Gastroesophageal sphincter (tissue), 3 donors: ENCODE measurements around the gene LGALS13.

Source experiments
- POLR2AphosphoS5 ChIP-seq: sonication (generic); formaldehyde crosslinking; IDR thresholded peaks from one replicate; pipeline ENCODE4 v1.6.1; 2017; ENCODE audit warnings: antibody characterized with exemption
- TF ChIP-seq, protein P1 (sequence below), 4 experiments: fragments of 200-600 bp in 2 of 4; fragments of 450-650 bp in 2 of 4; sonication (generic) in 1 of 4; IDR thresholded peaks; one replicate each; pipeline ENCODE4 v1.5.1; 2017 to 2019; ENCODE audit warnings: antibody characterized with exemption in 4 of 4, mild to moderate bottlenecking in 2 of 4, moderate library complexity in 2 of 4

DNA sequence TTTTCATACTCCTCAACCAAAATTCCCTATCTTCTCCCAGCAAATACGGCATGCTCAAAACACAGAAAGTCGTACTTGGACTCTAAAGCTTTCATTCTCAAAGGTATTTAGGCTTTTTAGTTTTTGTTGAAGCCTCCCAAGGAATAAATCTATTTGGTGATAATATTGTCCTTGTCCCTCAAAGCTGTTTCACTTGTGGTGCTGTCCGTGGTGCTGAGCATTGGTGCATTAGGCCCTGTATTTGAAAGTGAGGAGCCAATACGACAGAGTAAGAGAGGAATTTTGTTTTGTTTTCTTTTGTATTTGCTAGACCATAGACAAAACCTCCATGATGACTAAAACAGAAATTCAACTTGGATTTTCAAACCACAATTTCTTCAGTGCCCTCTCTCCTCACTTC, 3.2 kb upstream of the LGALS13 start:
- TF ChIP-seq, protein P1, sequence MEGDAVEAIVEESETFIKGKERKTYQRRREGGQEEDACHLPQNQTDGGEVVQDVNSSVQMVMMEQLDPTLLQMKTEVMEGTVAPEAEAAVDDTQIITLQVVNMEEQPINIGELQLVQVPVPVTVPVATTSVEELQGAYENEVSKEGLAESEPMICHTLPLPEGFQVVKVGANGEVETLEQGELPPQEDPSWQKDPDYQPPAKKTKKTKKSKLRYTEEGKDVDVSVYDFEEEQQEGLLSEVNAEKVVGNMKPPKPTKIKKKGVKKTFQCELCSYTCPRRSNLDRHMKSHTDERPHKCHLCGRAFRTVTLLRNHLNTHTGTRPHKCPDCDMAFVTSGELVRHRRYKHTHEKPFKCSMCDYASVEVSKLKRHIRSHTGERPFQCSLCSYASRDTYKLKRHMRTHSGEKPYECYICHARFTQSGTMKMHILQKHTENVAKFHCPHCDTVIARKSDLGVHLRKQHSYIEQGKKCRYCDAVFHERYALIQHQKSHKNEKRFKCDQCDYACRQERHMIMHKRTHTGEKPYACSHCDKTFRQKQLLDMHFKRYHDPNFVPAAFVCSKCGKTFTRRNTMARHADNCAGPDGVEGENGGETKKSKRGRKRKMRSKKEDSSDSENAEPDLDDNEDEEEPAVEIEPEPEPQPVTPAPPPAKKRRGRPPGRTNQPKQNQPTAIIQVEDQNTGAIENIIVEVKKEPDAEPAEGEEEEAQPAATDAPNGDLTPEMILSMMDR (IDR thresholded peaks at IDR 0.05), result no peak
- TF ChIP-seq POLR2AphosphoS5, result no peak
